Measurements from ENCODE around the gene FFAR4. TPM values are rescaled to one million over a fixed set of nuclear protein-coding genes. Genes with fewer than 3 reads are reported as not detected.

Gene FFAR4
- total RNA-seq, 1 donor from 2014 or later = not detected

GRCh38 chr10:93614101-93614825, 47.8 kb downstream of the FFAR4 start:
- H3K36me3 ChIP-seq (ENCODE audit: control insufficient read depth, insufficient read depth, low read length) = no peaks in the 10 kb centered on the region
- FAIRE-seq (no peak), DNase-seq (ENCODE audit: low read depth) (no peak)
- peaks cover 6% of the 10 kb centered on the region for H3K27me3 ChIP-seq (ENCODE audit: control insufficient read depth, insufficient read depth, low read length)
- TF ChIP-seq CTCF (IDR thresholded peaks at IDR 0.05; ENCODE audit: insufficient read depth, low read length, severe bottlenecking) = no peak
- no peak overlapping the region for H3K4me3 ChIP-seq (ENCODE audit: low read depth, low read length)

GRCh38 chr10:93615576-93616235, 49.2 kb downstream of the FFAR4 start:
- FAIRE-seq (no peak), DNase-seq (ENCODE audit: low read depth) (no peak)
- no peak for TF ChIP-seq CTCF (IDR thresholded peaks at IDR 0.05; ENCODE audit: insufficient read depth, low read length, severe bottlenecking)
- H3K4me3 ChIP-seq (ENCODE audit: low read depth, low read length) = no peak overlapping the region
- H3K36me3 ChIP-seq (ENCODE audit: control insufficient read depth, insufficient read depth, low read length) = no peaks in the 10 kb centered on the region
- peaks cover 6% of the 10 kb centered on the region for H3K27me3 ChIP-seq (ENCODE audit: control insufficient read depth, insufficient read depth, low read length)

GRCh38 chr10:93620925-93621324, 54.5 kb downstream of the FFAR4 start:
- H3K27me3 ChIP-seq (ENCODE audit: control insufficient read depth, insufficient read depth, low read length) = peaks cover 2% of the 10 kb centered on the region
- no peak overlapping the region for H3K4me3 ChIP-seq (ENCODE audit: low read depth, low read length)
- TF ChIP-seq CTCF (IDR thresholded peaks at IDR 0.05; ENCODE audit: insufficient read depth, low read length, severe bottlenecking) = no peak
- FAIRE-seq (no peak), DNase-seq (ENCODE audit: low read depth) (no peak)
- no peaks in the 10 kb centered on the region for H3K36me3 ChIP-seq (ENCODE audit: control insufficient read depth, insufficient read depth, low read length)

- H3K27me3 ChIP-seq (ENCODE audit: control insufficient read depth, insufficient read depth, low read length) = peaks cover 2% of the 10 kb centered on the region
- no peak for TF ChIP-seq CTCF (IDR thresholded peaks at IDR 0.05; ENCODE audit: insufficient read depth, low read length, severe bottlenecking)
- DNase-seq (ENCODE audit: low read depth) (no peak), FAIRE-seq (no peak)
- H3K4me3 ChIP-seq (ENCODE audit: low read depth, low read length) = no peak overlapping the region
- H3K36me3 ChIP-seq (ENCODE audit: control insufficient read depth, insufficient read depth, low read length) = no peaks in the 10 kb centered on the region
Observed at GRCh38 chr10:93622942-93623341, 56.5 kb downstream of the FFAR4 start.

- Histone ChIP-seq H3K4me3 (ENCODE audit: low read depth, low read length) (no peak overlapping the region), H3K36me3 (ENCODE audit: control insufficient read depth, insufficient read depth, low read length) (no peaks in the 10 kb centered on the region), H3K27me3 (ENCODE audit: control insufficient read depth, insufficient read depth, low read length) (peaks cover 2% of the 10 kb centered on the region)
- no peak for TF ChIP-seq CTCF (IDR thresholded peaks at IDR 0.05; ENCODE audit: insufficient read depth, low read length, severe bottlenecking)
- FAIRE-seq (no peak), DNase-seq (ENCODE audit: low read depth) (no peak)
Observed at GRCh38 chr10:93628858-93629257, 62.4 kb downstream of the FFAR4 start.

Data from bronchial epithelial cell (primary cell).